IMR-90 (cell line): ENCODE measurements around the gene TRIM37.

ENCODE experiments used
- MAZ ChIP-seq: IDR thresholded peaks from 2 replicates; pipeline ENCODE4 v1.6.1; 2012; ENCODE audit warnings: low read depth, mild to moderate bottlenecking, low read length, improper control_type of control experiment, moderate library complexity, borderline replicate concordance
- POLR2A ChIP-seq: IDR thresholded peaks from 2 replicates; pipeline ENCODE4 v1.6.1; 2012; ENCODE audit warnings: mild to moderate bottlenecking, low read depth, low read length
- TF ChIP-seq, protein P1 (sequence below): fragments of 150-350 bp; IDR thresholded peaks from 2 replicates; pipeline ENCODE4 v1.6.1; 2017; ENCODE audit warnings: mild to moderate bottlenecking, antibody characterized with exemption, low read length, low read depth
- TF ChIP-seq, protein P2 (sequence below): conservative IDR thresholded peaks from 2 replicates; pipeline ENCODE4 v1.5.1; 2012; ENCODE audit warnings: mild to moderate bottlenecking, low read depth, low read length, improper control_type of control experiment

- TF ChIP-seq POLR2A (no peak), MAZ (no peak)
- TF ChIP-seq, protein P1, sequence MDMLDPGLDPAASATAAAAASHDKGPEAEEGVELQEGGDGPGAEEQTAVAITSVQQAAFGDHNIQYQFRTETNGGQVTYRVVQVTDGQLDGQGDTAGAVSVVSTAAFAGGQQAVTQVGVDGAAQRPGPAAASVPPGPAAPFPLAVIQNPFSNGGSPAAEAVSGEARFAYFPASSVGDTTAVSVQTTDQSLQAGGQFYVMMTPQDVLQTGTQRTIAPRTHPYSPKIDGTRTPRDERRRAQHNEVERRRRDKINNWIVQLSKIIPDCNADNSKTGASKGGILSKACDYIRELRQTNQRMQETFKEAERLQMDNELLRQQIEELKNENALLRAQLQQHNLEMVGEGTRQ = no peak
- TF ChIP-seq, protein P2, sequence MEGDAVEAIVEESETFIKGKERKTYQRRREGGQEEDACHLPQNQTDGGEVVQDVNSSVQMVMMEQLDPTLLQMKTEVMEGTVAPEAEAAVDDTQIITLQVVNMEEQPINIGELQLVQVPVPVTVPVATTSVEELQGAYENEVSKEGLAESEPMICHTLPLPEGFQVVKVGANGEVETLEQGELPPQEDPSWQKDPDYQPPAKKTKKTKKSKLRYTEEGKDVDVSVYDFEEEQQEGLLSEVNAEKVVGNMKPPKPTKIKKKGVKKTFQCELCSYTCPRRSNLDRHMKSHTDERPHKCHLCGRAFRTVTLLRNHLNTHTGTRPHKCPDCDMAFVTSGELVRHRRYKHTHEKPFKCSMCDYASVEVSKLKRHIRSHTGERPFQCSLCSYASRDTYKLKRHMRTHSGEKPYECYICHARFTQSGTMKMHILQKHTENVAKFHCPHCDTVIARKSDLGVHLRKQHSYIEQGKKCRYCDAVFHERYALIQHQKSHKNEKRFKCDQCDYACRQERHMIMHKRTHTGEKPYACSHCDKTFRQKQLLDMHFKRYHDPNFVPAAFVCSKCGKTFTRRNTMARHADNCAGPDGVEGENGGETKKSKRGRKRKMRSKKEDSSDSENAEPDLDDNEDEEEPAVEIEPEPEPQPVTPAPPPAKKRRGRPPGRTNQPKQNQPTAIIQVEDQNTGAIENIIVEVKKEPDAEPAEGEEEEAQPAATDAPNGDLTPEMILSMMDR = no peak
These were observed 94.7 kb downstream of the TRIM37 start for GRCh38 chr17:59011975-59012374.
